GM18870 (cell line): ENCODE measurements around the gene AFG3L2.
"Not testable (repeated sequence)": the region's sequence is repeated elsewhere in the genome, so short reads cannot be mapped to it uniquely, and the experiment has no call there.

Experiments
- ATAC-seq: cut with Tn5 transposase; IDR thresholded peaks from one replicate; pipeline ENCODE4 v1.9.1; 2021; ENCODE audit warnings: moderate library complexity; ENCODE audit not compliant: unreplicated experiment

Gene AFG3L2

DNA sequence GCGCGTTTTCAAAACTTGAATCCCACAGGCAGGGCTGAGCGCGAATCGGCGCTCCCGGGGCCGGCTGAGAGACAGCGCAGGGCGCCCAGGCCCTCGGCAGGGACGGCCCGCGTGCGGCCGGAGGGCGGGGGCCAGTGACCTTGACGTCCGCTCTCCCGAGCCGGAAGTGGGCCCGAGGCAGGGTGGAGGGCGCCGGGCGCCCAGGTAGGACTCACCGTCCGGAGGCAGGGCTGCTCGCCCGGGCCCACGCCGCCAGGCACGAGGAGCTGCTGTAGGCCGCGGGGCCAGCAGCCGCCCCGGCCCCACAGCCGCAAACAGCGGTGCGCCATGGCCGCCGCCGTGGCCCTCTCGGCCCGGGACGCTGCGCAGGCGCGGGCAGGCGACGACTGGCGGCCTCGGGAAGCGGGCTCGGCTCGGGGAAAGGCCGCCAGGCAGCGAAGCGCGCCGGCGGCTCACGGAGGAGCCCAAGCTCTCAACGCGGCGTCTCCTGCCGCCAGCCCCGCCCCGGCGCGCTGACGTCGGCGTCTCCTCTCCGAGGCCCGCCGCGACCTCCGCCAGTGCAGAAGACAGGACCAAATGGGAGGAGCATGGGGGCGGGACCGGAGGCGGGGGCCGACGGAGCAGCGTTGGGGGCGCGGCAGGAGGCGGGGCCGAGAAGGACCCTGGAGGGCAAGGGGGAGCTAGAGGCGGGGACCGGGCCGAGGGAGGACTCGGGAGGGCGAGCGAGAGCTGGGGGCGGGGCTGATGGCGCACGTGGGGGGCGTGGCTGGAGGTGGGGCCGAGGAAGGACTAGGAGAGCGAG, at the start of gene AFG3L2:
AFG3L2 (minus strand) TSS at position 474 of the 802 bp plus-strand sequence; CDS start at position 329, 145 bp downstream.
- ATAC-seq: peak; percentile 59

DNA sequence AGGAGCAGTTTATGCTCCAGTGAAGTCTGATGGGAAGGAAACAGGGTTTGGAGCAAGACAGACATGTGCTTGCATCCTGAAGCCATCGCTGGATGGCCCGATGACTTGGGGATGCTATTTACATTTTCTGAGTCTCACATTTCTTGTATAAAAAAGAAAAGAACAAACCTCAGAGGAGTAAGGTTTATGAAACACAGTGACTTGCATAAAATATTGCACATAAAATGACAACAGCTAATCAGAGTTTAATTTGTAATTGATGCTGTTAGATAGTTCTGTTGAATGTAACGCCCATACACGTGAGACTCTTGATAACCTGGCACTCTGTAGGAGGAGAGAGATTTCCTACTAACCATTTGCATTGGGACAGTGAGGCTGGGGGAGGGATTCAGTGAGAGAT, 47.2 kb upstream of the AFG3L2 start:
- no peak for ATAC-seq

DNA sequence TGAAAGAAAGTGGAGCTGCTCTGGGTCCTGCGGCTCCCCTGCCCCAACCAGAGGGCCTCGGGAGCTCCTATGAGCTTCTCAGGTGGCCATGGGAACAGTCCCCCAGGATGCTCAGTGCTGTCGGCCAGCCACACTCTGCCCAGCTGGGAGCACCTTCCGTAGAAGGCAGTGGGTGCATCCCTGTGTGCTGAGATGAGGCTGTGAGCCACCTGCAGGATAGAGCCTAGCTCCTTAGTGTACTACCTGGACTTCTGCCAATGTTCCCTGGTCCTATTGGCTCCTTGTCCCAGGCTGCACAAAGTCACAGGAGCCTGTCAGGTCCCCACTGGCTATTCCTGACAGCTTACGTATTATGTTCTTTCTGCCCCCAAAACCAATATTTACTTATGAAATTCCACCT, 46.8 kb upstream of the AFG3L2 start:
- no peak for ATAC-seq

DNA sequence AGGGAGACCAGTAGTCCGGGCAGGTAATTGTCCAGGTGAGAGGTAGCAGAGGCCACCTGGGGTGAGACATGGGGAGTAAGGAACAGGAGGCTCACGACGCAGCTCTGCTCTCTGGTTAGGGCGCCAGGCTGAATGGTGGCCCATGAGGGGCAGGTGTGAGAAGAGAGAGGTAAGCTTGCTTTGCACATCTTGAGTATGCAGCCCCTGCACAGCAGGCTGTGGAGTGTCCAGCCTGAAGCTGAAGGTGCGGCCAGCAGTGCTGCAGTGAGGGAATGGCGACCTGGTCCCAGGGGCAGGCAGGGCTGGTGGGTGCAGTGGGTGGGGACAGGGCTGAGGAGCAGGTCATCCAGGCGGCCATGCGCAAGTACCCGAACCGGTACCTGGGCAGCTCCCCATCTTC, 46.4 kb upstream of the AFG3L2 start:
- ATAC-seq: no peak

DNA sequence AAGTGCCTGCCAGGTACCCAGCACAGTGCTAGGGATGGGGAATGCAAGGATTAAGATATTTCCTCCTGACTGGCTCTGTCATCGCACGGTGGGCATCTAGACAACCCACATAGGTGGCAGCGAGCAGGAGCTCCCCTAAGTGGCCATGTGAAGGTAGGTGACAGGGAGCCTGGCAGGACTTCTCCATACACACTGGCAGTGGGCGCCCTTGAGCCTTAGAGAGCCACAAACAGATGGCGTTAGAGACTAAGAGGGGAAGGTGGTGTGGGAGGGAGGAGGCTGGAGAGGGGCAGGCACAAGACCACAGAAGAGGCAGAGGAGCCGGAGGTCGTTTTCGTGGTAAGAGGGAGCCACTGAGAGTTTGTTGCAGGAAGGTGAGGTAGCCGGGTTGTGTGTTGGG, 45.9 kb upstream of the AFG3L2 start:
- no peak for ATAC-seq

DNA sequence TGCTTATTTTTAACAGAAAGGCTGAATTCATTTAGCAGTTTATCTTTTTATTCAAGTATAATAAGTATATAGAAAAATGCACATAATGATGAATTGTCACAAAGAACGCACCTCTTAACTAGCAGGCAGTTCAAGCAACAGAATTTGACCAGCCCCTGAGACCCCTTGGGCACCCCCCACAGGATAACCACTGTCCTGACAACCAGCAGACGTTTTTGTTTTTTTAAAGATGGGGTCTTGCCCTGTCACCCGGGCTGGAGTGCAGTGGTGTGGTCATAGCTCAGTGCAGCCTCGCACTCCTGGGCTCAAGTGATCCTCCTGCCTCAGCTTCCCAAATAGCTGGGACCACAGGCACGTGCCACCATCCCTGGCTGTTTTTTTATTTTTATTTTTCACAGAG, 44.7 kb upstream of the AFG3L2 start:
- ATAC-seq: no peak

DNA sequence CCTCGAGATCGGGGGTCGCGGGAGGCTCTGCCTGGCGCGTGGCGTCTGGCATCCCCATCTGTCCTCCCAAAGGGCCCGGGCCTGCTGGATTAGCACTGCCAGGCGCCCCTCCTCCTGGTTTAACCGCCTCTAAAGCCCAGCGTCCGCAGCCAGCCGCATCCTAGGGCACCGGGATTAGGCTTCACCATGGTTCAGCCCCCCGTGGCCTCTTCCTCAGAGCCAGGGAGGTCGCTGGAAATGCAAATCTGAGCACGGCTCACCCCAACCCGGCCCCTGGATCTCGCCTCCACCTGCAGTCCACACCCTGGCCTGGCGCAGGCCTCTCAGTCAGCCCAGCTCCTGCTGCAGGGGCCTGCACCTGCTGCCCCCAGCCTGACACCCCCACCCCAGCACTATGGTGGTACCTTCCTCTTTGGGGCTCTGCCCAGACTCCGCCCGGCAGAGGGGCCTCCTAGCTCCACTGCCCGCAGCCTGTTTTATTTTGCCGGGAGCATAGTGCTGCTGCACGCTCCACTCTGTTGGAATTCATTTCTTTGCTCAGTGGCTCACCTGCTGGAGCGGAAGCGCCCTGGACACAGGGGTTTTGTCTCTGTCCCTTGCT, 43.9 kb upstream of the AFG3L2 start:
- no peak for ATAC-seq

DNA sequence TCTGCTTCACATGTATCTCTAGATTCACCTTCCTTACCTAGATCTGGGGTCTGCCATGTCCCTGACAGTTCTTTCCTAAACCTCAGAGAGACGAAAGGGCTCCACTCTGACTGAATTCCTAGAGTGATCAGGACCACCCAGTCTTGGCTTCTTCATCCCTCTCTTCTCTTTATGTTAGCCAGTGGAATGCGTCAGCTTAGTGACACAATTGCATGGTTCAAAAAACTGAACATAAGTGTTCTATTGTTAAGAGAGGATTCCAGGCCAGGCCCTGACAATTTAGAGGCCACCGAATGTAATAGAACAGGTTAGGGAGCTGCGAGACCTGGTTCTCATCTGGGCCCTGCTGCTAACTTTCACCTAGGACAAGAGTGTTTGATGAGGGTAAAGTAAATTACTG, 40.7 kb upstream of the AFG3L2 start:
- ATAC-seq: no peak

DNA sequence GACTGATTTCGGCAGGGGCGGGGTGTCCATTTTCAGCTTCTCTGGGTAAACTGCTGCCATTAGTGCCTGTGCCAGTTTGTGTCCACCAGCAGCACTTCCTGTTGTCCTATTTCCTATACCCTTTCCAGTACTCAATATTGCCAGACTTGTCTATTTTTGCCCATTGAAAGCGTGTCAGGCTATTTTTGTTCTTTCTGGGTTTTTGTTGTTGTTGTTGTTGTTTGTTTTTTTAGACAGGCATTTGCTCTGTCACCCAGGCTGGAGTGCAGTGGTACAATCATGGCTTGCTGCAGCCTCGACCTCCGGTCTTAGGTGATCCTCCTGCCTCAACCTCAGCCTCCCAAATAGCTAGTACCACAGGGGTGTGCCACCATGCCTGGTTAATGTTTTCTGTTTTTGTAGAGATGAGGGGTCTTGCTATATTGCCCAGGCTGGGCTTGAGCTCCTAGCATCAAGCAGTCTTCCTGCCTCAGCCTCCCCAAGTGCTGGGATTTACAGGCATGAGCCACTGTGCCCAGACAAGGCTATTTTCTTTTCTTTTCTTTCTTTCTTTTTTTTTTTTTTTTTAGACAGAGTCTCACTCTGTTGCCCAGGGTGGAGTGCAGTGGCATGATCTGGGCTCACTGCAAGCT, 39.2 kb upstream of the AFG3L2 start:
- no peak for ATAC-seq

DNA sequence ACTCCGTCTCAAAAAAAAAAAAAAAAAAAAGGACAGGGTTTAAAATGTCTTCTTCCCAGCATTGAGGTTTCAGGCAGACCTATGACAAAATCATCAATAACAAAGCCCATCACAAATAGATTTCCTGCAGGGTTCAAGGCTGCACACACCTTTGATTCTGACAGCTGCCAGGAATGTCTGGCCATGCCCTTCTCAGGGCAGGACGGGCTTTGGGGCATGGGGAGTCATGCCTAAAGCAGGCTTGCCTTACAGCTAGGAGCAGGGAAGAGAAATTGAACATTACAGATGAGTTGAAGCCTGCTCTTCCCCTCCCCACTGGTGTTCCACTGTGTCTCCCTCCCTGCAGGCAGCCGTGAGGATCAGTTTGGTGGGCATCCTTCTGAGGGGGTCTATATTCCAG, 34.4 kb upstream of the AFG3L2 start:
- ATAC-seq: no peak

DNA sequence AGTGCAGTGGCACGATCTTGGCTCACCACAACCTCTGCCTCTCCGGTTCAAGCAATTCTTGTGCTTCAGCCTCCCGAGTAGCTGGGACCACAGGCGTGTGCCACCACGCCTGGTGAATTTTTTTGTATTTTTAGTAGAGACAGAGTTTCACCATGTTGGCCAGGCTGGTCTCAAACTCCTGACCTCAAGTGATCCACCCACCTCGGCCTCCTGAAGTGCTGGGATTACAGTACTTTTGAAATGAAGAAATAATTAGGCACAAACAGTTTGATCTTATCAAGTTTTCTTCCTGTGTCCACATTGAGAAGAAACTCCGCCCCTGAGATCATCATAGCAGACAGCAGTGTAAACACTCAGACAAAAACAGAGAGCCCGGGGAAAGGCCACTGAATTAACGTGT, 33.7 kb upstream of the AFG3L2 start:
- not testable (repeated sequence) for ATAC-seq

DNA sequence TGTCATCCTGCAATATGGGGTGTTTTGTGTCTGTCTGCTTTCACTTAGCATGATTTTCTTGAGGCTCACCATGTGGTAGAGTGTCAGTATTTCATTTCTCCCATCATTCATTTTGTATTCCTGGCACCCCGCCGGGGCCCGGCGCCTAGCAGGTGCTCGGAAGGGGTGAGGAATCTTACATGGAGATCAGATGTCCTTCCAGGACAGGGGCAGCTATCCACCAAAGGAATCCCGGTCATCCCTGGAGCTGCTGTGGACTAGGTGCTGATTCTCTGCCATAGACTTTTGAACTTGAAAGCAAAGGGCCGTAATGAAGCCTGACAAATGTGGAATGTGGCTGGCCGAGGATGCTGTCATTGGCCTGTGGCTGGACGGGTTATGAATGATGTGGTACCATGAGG, 33.1 kb upstream of the AFG3L2 start:
- no peak for ATAC-seq

DNA sequence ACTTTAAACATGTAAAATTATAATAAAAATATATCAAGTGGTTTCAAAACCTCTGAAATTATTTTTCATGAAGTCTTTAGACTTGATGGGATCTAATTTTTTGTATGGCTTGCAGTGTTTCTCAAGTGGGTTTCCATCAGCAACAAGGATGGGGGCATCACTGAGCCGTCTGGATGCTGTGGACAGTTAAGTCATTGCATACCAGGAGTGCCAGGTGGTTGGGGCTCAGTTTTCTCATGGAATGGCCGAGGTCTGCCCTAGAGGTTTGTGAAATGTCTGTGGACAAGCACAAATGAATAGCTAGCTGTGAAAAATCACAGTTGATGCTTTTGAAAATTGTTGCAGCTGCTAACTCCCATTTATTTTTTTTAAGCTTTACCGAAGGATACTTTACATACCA, 32.4 kb upstream of the AFG3L2 start:
- ATAC-seq: no peak

DNA sequence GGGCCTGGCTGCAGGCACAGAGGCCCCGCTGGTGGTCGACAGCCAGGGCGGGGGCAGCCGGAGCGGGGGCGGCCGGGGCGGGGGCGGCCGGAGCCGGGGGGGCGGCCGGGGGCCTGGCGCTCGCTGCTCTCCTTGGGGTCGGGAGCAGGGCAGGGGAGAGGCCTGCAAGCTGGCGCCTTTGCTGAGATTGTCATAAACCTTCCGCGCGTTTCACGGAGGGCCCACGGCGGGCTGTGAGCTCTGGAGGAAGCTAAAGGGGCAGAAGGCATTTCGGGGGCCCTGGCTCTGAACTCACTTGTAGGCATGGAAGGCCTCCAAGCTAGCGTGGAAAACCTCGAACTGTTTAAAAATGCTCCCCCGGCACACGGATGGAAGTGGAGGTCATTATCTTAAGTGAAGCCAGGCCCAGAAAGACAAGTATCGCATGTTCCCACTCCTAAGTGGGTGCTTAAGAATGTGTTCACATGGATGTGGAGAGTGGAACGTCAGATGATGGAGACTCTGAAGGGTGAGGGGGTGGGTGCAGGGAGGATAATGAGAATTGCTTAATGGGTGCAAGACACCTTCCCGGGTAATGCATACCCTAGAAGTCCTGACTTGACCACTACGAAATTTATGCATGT, 31.3 kb upstream of the AFG3L2 start:
- ATAC-seq: no peak

DNA sequence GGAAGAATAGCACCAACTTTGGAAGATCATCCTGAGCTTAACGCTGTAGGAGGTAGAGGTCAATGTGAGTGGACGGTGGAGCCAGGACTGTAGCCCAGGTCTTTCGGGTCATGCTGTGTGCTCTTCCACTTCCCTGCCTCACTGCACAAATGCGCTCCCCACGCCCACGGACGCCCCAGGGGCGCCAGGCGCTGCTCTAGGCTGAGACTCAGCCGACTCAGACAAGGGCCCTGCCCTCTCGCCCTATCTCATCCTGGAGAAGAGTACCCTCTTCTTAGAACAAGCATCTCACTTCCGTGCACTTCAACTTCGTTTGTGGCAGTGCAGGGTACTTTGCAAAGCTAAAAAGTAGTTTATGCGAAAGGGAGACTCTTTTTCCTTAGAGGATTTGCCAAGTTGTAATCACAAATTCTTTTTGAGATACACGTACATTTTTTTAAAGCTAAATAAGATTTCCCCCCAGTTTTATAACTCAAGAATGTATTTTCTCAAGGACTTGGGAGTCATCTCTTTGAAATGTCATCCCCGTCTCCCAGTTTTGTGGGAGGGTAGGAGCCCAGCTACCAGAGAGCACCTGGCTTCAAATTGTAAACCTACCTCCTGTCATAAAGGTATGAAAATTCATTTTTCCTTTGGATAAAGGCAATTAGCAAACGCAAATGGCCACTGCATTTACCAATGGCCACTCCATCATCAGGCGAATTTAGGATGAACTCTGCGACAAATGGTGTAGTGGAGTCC, 29.5 kb upstream of the AFG3L2 start:
- ATAC-seq: no peak

DNA sequence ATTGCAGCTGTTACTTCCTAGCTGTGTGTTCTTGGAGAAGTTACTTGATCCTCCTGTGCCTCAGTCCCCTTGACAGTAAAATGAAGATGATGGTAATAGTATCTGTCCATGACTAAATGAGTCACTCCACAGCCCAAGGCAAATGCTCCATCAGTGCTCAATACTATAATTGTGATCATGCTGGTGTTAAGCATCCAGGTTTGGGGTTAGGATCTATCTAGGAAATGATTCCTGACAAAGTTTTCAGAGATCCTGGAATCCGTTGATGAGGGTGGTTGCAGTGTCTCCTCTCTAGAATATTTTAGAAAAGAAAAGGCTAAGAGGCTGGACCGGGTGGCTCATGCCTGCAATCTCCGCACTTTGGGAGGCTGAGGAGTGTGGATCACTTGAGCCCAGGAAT, 28.0 kb upstream of the AFG3L2 start:
- ATAC-seq: no peak

DNA sequence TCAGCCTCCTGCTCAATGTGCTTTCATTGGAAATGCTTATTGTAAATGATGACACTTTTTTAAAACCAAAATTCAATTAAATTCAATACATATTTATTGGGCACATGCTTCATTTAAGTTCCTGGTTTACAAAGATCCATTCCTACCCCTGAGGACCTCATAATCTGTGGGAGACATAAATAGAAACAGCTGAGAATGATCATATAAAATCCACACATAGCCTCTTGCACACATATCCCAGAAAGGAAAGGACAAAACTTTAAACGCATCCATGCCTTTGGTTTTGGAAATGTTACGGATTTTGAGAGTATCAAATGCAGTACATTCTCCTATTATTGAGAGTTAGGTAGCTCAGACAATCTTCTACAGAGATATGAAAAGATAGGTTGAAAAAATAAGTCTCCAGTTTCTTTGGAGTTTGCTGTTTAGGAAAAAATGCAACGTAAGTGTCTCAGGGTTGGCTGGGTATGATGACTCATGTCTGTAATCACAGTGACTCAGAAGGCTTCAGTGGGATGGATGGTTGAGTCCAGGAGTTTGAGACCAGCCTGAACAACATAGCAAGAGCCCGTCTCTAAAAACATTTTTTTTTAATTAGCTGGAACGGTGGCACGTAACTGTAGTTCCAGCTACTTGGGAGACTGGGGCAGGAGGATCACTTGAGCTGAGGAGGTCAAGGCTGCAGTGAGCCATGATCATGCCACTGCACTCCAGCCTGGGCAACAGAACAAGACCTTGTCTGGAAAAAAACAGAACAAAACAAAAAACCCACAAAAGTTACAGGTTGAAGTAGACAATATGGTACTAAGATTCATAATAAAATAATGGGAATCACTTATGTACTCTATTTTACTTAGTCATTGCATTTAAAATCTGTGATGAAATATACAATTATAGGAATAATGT, 26.8 kb upstream of the AFG3L2 start:
- ATAC-seq: no peak

DNA sequence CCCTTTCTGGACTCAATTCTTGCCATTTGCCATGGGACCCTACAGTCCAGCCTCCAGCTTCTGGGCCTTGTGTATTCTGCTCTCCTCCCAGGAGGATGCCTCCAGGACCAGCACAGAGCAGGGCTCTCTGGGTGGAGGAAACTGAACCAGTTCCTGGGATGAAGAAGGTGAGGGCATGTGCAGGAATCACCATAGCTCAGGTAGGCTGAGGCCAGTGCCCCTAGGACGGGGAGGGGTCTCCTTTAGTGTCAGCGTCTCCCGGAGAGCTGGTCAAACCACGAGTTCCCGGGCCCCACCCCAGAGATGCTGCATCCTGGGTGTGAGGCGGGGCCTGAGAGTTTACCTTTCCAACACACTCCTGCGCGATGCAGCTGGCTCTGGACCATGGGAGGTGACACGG, 24.9 kb upstream of the AFG3L2 start:
- no peak for ATAC-seq

DNA sequence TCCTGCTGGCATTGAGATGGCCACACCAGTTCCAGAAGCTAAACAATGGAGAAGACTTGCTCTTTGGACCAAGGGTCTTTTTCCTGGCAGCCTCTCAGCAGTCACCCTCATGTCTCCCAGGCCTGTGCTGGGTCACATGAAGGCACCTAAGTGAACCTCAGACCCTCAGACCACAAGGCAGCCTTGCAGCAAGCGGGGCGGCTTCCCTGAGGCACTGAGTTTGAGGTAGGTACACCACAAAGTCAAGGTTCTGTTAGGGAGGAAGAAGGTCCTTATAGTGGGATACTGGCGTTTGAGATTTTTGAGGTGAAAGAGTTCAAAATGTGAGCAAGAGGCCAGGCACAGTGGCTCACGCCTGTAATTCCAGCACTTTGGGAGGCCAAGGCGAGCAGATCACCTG, 22.2 kb upstream of the AFG3L2 start:
- no peak for ATAC-seq

DNA sequence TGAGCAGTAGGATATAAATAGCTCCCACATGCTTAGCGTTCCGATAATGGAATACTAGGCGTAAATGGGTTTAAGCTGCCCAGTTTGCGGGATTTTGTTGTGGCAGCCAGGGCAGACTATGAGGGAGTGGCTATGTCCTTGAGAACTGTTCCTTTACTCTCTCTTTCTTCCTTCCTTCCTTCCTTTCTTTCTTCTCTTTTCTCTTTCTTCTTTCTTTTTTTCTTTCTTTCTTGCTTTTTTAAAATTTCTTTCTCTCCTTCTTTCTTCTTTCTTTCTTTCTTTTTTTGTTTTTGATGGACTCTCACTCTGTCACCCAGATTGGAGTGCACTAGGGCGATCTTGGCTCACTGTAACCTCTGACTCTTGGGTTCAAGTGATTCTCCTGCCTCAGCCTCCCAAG, 21.6 kb upstream of the AFG3L2 start:
- ATAC-seq: no peak
